Mucosa of descending colon (tissue), 3 donors: ENCODE results near the gene SERTM1. TPM values are rescaled to one million over a fixed set of nuclear protein-coding genes. Genes with fewer than 3 reads are reported as not detected.

ENCODE experiments used
- ATAC-seq: fragments of 200-7000 bp; cut with Tn5 transposase; one replicate; pipeline ENCODE4 v1.9.1; 2020; ENCODE audit warnings: mild to moderate bottlenecking, moderate library complexity
- DNase-seq, 3 donors: peaks; one replicate each; pipeline ENCODE4 v3.0.0-alpha.2; 2020
- H3K36me3 ChIP-seq: fragments of 200-600 bp; one replicate; pipeline ENCODE4 v1.8.0; 2021; ENCODE audit warnings: low read depth, mild to moderate bottlenecking
- H3K4me1 ChIP-seq: fragments of 200-600 bp; one replicate; pipeline ENCODE4 v1.8.0; 2021; ENCODE audit warnings: low read depth, mild to moderate bottlenecking
- H3K4me3 ChIP-seq: fragments of 200-600 bp; one replicate; pipeline ENCODE4 v1.8.0; 2021; ENCODE audit warnings: mild to moderate bottlenecking
- H3K9me3 ChIP-seq: fragments of 200-600 bp; one replicate; pipeline ENCODE4 v1.8.0; 2021; ENCODE audit warnings: mild to moderate bottlenecking
- intact Hi-C, 2 donors: fragments of 100-400 bp; cut with DNase I in 1 of 2; cut with micrococcal nuclease in 1 of 2; formaldehyde crosslinking; loops; one replicate each; pipeline versions ENCODE4 v1.11.0 to v1.11.1; 2022; cut with DNase I, micrococcal nuclease
- total RNA-seq, 3 donors: library from RNA; stranded (reverse); fragmentation: NEBNext Ultra II Directional in 2 of 3; extraction: Animal tissue kit (Norgen Biotek cat#: 25700) in 2 of 3; gene quantifications; one replicate each; pipeline versions ENCODE4 v1.2.1 to v1.2.4, GENCODE V29; 2021 to 2023
- TF ChIP-seq, protein P1 (sequence below): fragments of 200-600 bp; IDR thresholded peaks from one replicate; pipeline ENCODE4 v1.8.0; 2022; ENCODE audit warnings: antibody characterized with exemption, mild to moderate bottlenecking
- donor health status: DM: no; HTN: no; CAD: no; lungs with moderate emphysema.
- donor health status: DM: no; HTN: no; CAD: no.
- donor health status: DM: no; HTN: yes; CAD: no.

Gene SERTM1
- total RNA-seq, 3 donors from 2014 or later = 0.76 TPM; not detected in 2

DNA sequence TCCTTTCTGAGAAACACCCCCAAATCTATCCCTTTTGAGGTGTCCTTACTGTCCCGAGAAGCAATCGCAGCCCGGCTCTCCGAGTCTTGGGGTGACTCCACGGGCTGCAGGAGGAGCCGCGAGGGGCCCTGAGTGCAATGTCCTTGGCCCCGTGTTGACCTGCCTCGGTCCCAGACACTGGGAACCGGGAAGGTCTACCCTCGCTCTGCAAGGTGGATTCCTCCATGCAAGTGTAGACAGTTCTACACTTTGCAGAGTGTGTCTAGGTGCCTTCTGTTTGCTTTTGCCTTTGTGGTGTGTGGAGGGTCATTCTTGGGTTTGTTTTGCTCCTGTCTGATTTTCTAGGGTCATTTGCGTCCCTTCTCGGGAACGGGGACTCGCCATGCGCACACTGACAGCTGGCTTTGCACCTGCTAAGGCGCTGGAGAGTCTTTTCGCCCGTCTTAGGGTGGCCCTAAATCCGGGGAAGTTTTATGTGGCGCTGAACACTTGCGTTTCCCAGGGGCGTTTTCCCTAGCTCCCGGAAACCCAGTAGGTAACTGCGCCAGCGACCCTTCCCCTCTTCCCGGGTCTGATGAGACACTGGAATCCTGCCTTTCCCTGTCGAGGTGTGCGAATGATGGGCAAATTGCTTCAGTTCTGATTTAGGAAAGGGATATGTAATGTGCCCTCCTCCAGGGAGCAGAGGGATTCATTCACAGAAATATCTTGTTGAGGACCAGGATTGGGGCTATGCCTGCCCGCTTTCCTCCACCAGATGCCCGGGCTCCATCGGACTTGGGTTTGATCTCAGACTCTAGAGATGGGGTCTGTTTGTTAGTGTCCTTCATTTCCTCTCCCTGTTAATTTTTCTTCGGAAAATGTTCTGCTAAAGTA is 755 bp downstream of the SERTM1 start:
- no peak overlapping the region for H3K4me3 ChIP-seq
- no peak for ATAC-seq

GRCh38 chr13:36675213-36675536 is 1.4 kb downstream of the SERTM1 start:
- Histone ChIP-seq H3K4me1 (no peaks in the 10 kb centered on the region), H3K4me3 (no peak overlapping the region), H3K9me3 (no peaks in the 10 kb centered on the region), H3K36me3 (no peaks in the 10 kb centered on the region)
- DNase-seq = no peak
- intact Hi-C loops = no loop called here
- TF ChIP-seq, protein P1, sequence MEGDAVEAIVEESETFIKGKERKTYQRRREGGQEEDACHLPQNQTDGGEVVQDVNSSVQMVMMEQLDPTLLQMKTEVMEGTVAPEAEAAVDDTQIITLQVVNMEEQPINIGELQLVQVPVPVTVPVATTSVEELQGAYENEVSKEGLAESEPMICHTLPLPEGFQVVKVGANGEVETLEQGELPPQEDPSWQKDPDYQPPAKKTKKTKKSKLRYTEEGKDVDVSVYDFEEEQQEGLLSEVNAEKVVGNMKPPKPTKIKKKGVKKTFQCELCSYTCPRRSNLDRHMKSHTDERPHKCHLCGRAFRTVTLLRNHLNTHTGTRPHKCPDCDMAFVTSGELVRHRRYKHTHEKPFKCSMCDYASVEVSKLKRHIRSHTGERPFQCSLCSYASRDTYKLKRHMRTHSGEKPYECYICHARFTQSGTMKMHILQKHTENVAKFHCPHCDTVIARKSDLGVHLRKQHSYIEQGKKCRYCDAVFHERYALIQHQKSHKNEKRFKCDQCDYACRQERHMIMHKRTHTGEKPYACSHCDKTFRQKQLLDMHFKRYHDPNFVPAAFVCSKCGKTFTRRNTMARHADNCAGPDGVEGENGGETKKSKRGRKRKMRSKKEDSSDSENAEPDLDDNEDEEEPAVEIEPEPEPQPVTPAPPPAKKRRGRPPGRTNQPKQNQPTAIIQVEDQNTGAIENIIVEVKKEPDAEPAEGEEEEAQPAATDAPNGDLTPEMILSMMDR = no peak
- no peak for ATAC-seq

More for the DNA sequence above, 755 bp downstream of the SERTM1 start:
- intact Hi-C loops = no loop called here
- no peaks in the 10 kb centered on the region for H3K9me3 ChIP-seq
- no peaks in the 10 kb centered on the region for H3K36me3 ChIP-seq
- no peaks in the 10 kb centered on the region for H3K4me1 ChIP-seq
- TF ChIP-seq, protein P1 = no peak
- DNase-seq = no peak

DNA sequence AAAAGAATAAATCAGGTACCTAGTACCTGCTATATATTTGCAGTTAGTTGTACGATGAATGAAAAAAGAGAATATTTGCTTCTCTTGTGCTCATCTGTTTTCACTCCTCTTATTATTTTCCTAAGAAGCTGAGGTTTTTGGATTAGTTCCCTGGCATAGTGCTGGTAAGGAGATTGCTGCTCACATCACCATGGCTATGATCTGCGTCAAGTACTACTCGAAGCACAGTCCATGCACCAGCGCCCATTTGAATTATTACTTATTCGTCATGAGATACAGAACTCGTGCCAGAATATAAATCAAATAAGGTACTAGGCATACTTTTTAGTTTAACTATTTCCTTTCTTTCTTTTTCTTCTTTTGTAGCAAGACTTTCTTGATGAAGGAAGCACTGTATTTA is 7.1 kb downstream of the SERTM1 start:
- no peaks in the 10 kb centered on the region for H3K9me3 ChIP-seq
- intact Hi-C loops = no loop called here
- TF ChIP-seq, protein P1 = no peak
- no peaks in the 10 kb centered on the region for H3K36me3 ChIP-seq
- no peak overlapping the region for H3K4me3 ChIP-seq
- H3K4me1 ChIP-seq = no peaks in the 10 kb centered on the region
- DNase-seq (no peak), ATAC-seq (no peak)

- intact Hi-C loops = no loop called here
These were observed 8.2 kb downstream of the SERTM1 start for GRCh38 chr13:36681894-36682624.

GRCh38 chr13:36683701-36684100 is 9.9 kb downstream of the SERTM1 start:
- intact Hi-C loops = no loop called here
- Histone ChIP-seq H3K36me3 (no peaks in the 10 kb centered on the region), H3K4me3 (no peak overlapping the region), H3K9me3 (no peaks in the 10 kb centered on the region), H3K4me1 (no peaks in the 10 kb centered on the region)
- TF ChIP-seq, protein P1 = no peak
- ATAC-seq (no peak), DNase-seq (no peak)

More at GRCh38 chr13:36681894-36682624, 8.2 kb downstream of the SERTM1 start:
- ATAC-seq = no peak
- DNase-seq = no peak
- no peaks in the 10 kb centered on the region for H3K36me3 ChIP-seq
- no peaks in the 10 kb centered on the region for H3K4me1 ChIP-seq
- H3K9me3 ChIP-seq = no peaks in the 10 kb centered on the region
- no peak overlapping the region for H3K4me3 ChIP-seq
- TF ChIP-seq, protein P1 = no peak
